PC-3 (cell line): ENCODE data around the gene ABHD3.

ENCODE experiments used
- EZH2 ChIP-seq: fragments of 300-600 bp; sonication (generic); IDR thresholded peaks from one replicate; pipeline ENCODE4 v1.6.1; 2017; ENCODE audit warnings: antibody characterized with exemption, mild to moderate bottlenecking, low read length; ENCODE audit not compliant: unreplicated experiment
- TF ChIP-seq, protein P1 (sequence below): fragments of 300-600 bp; sonication (generic); conservative IDR thresholded peaks from 2 replicates; pipeline ENCODE4 v1.5.1; 2017; ENCODE audit warnings: antibody characterized with exemption, low read depth, mild to moderate bottlenecking, low read length

DNA sequence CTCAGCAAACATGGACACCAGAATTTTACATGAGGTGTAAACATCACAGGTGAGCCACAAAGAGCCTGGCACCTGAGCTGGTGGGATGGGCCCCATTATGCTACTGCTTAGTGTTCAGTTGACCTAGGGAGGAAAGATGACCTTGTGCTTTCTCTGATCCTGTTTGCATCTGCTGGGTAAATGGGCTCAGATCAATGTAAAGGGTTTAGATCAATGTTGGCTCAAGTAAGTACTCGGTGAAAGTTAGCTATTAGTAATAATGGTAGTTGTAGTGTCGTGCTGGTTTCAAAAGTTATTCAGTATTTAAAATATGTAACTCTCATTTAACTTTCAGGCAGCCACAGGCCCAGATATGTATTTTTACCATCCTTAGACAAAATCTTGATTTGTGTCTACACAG is 19.8 kb downstream of the ABHD3 start:
- TF ChIP-seq, protein P1, sequence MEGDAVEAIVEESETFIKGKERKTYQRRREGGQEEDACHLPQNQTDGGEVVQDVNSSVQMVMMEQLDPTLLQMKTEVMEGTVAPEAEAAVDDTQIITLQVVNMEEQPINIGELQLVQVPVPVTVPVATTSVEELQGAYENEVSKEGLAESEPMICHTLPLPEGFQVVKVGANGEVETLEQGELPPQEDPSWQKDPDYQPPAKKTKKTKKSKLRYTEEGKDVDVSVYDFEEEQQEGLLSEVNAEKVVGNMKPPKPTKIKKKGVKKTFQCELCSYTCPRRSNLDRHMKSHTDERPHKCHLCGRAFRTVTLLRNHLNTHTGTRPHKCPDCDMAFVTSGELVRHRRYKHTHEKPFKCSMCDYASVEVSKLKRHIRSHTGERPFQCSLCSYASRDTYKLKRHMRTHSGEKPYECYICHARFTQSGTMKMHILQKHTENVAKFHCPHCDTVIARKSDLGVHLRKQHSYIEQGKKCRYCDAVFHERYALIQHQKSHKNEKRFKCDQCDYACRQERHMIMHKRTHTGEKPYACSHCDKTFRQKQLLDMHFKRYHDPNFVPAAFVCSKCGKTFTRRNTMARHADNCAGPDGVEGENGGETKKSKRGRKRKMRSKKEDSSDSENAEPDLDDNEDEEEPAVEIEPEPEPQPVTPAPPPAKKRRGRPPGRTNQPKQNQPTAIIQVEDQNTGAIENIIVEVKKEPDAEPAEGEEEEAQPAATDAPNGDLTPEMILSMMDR, result no peak
- TF ChIP-seq EZH2, result no peak
